ENCODE data around the gene CHCHD10. TPM values are rescaled to one million over a fixed set of nuclear protein-coding genes. Genes with fewer than 3 reads are reported as not detected.
A peak's percentile ranks its signal among the peaks of the same experiment; 100 is the strongest.
"Not testable (repeated sequence)": the region's sequence is repeated elsewhere in the genome, so short reads cannot be mapped to it uniquely, and the experiment has no call there.

Gene CHCHD10
- total RNA-seq, 1 donor from 2014 or later, result 5.3 TPM

- DNase-seq (ENCODE audit: low spot score in 2 of 2) (no peak), FAIRE-seq (no peak)
These were observed 15.6 kb downstream of the CHCHD10 start for GRCh38 chr22:23752090-23752691.

DNA sequence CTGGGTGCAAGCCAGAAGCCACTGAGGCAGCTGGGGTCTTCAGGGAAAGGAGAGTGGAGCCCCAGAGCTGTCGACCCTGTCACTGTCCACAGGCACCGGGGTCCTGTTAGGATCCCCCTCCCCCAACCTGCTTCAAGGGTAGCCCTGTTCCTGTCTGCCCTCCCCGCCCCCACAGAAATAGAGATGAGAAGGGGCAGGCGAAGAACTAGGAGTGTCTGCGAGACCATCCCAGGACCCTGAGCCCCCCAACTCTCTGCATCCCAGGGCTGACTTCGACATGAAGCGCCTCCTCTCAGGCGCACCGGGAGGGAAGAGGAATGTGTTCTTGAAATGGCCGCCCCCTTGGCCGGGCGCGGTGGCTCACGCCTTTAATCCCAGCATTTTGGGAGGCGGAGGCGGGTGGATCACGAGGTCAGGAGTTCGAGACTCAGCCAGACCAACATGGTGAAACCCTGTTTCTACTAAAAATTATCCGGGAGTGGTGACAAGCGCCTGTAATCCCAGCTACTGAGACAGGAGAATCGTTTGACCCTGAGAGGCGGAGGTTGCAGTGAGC is 16.3 kb downstream of the CHCHD10 start:
- peak in 1 of 2 donors; percentile 52 for DNase-seq (ENCODE audit: low spot score in 2 of 2)
- FAIRE-seq, result no peak

GRCh38 chr22:23750714-23751440 is 16.9 kb downstream of the CHCHD10 start, which contains the start of gene ZNF70:
ZNF70 (minus strand) TSS chr22:23751112; CDS start chr22:23745140, 5,972 bp downstream.
- DNase-seq (ENCODE audit: low spot score in 2 of 2) (peak; percentile 91 to 92), FAIRE-seq (no peak)

GRCh38 chr22:23750367-23750713 is 17.4 kb downstream of the CHCHD10 start:
- FAIRE-seq (no peak), DNase-seq (ENCODE audit: low spot score in 2 of 2) (no peak)

GRCh38 chr22:23749841-23750301 is 17.9 kb downstream of the CHCHD10 start:
- FAIRE-seq (no peak), DNase-seq (ENCODE audit: low spot score in 2 of 2) (no peak)

GRCh38 chr22:23745791-23746190 is 22.0 kb downstream of the CHCHD10 start:
- no peak for FAIRE-seq

GRCh38 chr22:23744485-23744884 is 23.3 kb downstream of the CHCHD10 start:
- no peak for FAIRE-seq
- DNase-seq (ENCODE audit: low spot score in 2 of 2), result no peak

More at GRCh38 chr22:23745791-23746190, 22.0 kb downstream of the CHCHD10 start:
- no peak for DNase-seq (ENCODE audit: low spot score in 2 of 2)

DNA sequence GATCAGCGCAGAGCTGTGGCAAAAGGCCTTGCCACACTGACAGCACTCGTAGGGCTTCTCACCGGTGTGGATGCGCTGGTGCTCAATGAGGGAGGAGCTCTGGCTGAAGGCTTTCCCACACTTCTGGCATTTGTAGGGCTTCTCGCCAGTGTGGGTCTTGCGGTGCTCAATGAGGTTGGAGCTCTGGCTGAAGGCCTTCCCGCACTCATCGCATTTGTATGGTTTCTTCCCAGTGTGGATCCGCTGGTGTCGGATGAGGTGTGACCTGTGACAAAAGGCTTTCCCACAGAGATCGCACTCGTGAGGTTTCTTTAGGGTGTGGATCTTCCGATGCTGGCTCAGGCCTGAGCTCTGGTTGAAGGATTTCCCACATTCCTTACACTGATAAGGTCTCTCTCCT is 23.8 kb downstream of the CHCHD10 start:
- FAIRE-seq, result no peak
- DNase-seq (ENCODE audit: low spot score in 2 of 2), result no peak

DNA sequence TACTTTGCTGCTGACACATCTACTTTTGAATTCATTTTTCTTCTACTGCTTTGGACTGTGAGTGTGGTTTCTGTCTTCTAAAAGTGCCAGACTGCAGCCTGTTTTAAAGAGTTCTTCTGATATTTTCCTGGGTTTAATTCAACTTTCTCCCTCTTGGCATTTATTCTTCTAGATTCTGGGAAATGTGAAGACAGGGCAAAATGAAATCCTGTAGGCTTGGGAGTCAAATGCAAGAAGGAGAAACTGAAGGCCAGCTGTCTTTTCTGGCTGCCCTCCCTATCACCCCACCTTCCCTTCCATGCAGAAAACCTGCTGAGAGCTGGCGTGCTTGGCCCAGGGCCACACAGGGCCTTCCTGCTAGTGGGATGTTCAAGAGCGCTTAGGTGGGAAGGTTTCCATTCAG is 24.5 kb downstream of the CHCHD10 start:
- DNase-seq (ENCODE audit: low spot score in 2 of 2), result no peak
- no peak for FAIRE-seq

DNA sequence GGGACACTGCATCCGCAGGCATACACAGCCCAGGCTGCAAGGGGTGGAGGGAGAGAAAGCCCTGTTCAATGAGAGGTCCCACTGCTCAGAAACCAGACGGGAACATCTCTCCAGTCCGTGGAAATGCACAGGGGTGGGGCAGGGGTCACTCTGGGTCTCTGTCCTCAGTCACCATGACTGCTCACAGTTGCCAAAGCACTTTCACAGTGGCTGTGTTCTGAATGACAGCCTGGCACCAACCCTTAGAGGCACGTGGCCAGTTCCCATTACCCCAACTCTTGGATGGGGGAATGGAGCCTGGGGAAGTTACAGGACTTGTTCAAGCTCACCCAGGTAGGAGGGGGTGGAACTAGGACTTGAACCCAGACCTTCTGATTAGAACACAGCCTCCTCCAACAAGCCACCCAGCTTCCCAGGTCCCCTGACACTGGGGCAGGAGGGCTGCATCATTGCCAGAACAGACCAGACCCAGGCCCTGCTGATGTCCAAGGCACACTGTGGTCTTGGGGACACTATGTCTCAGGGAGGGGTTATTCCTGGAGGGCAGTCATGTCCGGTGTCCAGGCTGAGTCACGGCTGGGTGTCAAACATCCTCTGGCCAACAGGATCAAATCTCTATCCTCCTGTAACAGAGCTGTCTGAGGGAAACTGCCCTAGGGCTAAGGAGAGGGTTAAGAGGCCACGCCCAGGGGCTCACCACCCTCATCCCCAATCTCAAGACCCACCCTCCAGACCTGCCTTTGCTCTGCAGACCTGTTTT is 25.1 kb downstream of the CHCHD10 start:
- FAIRE-seq, result no peak
- DNase-seq (ENCODE audit: low spot score in 2 of 2), result no peak

- FAIRE-seq (no peak), DNase-seq (ENCODE audit: low spot score in 2 of 2) (no peak)
These were observed 30.1 kb downstream of the CHCHD10 start for GRCh38 chr22:23737696-23738095.

- not testable (repeated sequence) for FAIRE-seq
These were observed 39.7 kb downstream of the CHCHD10 start for GRCh38 chr22:23728108-23728507.

DNA sequence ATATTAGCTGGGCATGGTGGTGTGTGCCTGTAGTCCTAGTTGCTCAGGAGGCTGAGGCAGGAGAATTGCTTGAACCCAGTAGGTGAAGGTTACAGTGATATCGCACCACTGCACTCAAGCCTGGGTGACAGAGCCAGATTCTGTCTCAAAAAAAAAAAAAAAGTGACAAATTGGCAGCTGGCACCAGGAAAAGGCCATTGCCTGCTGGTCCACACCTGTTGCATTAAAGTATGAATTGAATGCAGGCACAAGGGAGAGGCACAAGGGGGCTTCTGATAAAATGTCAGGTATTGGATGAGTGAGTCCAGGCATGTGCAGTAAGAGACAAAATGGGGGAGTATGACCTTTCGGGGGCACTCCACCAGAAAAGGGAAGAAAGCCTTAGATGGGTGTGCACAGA is 45.0 kb downstream of the CHCHD10 start:
- FAIRE-seq (no peak), DNase-seq (ENCODE audit: low spot score in 2 of 2) (no peak)

More at GRCh38 chr22:23728108-23728507, 39.7 kb downstream of the CHCHD10 start:
- not testable (repeated sequence) for DNase-seq (ENCODE audit: low spot score in 2 of 2)

DNA sequence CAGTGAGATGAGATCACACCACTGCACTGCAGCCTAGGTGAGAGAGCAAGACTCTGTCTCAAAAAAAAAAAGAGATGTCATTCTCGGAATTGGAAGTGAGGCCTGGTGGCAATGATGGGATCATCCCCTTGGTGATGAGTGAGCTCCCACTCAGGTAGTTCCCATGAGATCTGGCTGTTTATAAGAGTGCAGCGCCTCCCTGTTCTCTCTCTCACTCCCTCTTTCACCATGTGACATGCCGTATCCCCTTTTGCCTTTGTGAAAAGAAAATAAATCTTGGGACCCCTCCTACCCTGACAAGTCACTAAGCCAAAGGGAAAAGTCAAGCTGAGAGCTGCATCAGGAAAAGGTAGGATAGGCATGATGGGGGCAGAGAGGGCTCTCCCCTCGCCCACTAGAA is 45.6 kb downstream of the CHCHD10 start:
- no peak for DNase-seq (ENCODE audit: low spot score in 2 of 2)
- FAIRE-seq, result no peak

GRCh38 chr22:23720855-23721254 is 46.9 kb downstream of the CHCHD10 start:
- no peak for DNase-seq (ENCODE audit: low spot score in 2 of 2)
- no peak for FAIRE-seq

- FAIRE-seq (no peak), DNase-seq (ENCODE audit: low spot score in 2 of 2) (no peak)
These were observed 49.2 kb downstream of the CHCHD10 start for GRCh38 chr22:23718371-23719165.

DNA sequence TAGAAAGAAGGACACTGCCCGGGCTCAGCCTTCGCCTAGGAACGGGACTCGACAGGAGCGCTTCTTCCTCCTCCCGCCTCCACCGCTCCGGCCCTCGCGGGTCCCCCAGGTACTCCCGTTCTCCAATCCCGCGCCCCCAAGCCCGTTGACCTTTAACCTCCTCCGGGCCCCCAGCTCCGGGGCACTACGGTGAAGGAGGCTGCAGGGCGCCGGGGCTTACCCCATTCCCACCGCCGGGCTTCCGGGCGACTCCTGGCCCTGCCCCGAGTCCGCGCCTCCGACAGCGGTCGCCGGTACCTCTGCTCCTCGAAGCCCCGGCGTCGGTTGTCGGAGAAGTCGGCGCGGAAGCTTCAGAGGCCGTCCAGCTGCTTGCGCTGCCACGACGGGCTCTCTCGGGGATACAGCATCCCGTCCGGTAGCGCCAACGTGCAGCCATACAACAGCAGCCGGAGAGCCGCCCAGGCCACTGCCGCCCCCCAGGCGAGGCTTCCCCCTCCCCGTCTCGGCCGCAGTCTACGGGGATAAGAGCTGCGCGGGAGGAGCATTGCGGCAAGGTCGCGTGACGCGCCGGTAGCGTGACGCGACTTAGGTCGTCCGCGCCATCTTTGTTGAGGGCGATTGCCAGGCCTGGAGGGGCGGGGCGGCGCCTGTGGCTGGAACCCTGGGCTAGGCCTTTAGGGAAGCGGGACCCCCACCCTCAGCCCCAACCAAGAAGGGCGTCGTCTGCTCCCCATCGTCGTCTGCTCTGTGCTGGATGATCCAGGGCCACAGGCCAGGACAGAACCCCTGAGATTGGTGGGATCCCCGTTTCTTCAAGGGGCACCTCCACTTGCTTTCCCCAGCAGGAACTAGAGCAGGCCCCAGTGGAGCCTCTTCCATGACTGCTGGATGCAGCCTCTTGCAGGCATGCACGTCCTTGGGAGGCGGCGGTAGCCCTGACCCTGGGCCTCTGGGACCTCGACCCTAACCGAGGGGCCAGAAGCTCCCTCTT is 50.7 kb downstream of the CHCHD10 start:
- DNase-seq (ENCODE audit: low spot score in 2 of 2), result peak; percentile 91 to 96

More for the DNA sequence above, 50.7 kb downstream of the CHCHD10 start:
- no peak for FAIRE-seq
